ENCODE results near the gene HS3ST3B1. TPM values are rescaled to one million over a fixed set of nuclear protein-coding genes. Genes with fewer than 3 reads are reported as not detected.

The HS3ST3B1 gene
- total and polyA plus RNA-seq, 4 donors = 0.05 to 1.3 (median 0.63) TPM; not detected in 1

- ATAC-seq (ENCODE audit: low FRiP score) = no peak
- intact Hi-C loops (cut with DNase I) = no loop called here
- WGBS, 2 donors = 30 to 36% methylated on average over 3 of the region's 3 CpGs
These were observed 22.7 kb downstream of the HS3ST3B1 start for GRCh38 chr17:14323522-14323981.

GRCh38 chr17:14325618-14326167 lies 24.8 kb downstream of the HS3ST3B1 start:
- intact Hi-C loops (cut with DNase I) = no loop called here
- WGBS, 2 donors = 82 to 87% methylated on average over 9 of the region's 9 CpGs
- Histone ChIP-seq H3K9me3 (ENCODE audit: control insufficient read depth, low read length) (no peaks in the 10 kb centered on the region), H3K4me3 (ENCODE audit: low read length in 2 of 2) (no peak overlapping the region), H3K36me3 (ENCODE audit: control insufficient read depth in 1 of 2, insufficient read depth in 2 of 2, low read length in 1 of 2) (no peaks in the 10 kb centered on the region), H3K27ac (ENCODE audit: low read depth in 1 of 2, low read length in 2 of 2) (no peak overlapping the region), H3K27me3 (ENCODE audit: control insufficient read depth in 1 of 2, insufficient read depth in 2 of 2, low read length in 1 of 2) (peaks cover 0 to 1% of the 10 kb centered on the region in 2 donors), H3K4me1 (ENCODE audit: control insufficient read depth in 1 of 2, insufficient read depth in 2 of 2, low read length in 2 of 2) (no peaks in the 10 kb centered on the region)
- ATAC-seq (ENCODE audit: low FRiP score) (no peak), DNase-seq (no peak)

More at GRCh38 chr17:14323522-14323981, 22.7 kb downstream of the HS3ST3B1 start:
- Histone ChIP-seq H3K4me1 (ENCODE audit: control insufficient read depth in 1 of 2, insufficient read depth in 2 of 2, low read length in 2 of 2) (no peaks in the 10 kb centered on the region), H3K4me3 (ENCODE audit: low read length in 2 of 2) (no peak overlapping the region), H3K9me3 (ENCODE audit: control insufficient read depth, low read length) (no peaks in the 10 kb centered on the region), H3K27me3 (ENCODE audit: control insufficient read depth in 1 of 2, insufficient read depth in 2 of 2, low read length in 1 of 2) (peaks cover 0 to 1% of the 10 kb centered on the region in 2 donors), H3K36me3 (ENCODE audit: control insufficient read depth in 1 of 2, insufficient read depth in 2 of 2, low read length in 1 of 2) (no peaks in the 10 kb centered on the region), H3K27ac (ENCODE audit: low read depth in 1 of 2, low read length in 2 of 2) (no peak overlapping the region)
- DNase-seq = no peak

- WGBS, 2 donors = 65 to 68% methylated on average over 5 of the region's 5 CpGs
- no peaks in the 10 kb centered on the region for H3K36me3 ChIP-seq (ENCODE audit: control insufficient read depth in 1 of 2, insufficient read depth in 2 of 2, low read length in 1 of 2)
- no peak for ATAC-seq (ENCODE audit: low FRiP score)
- H3K4me1 ChIP-seq (ENCODE audit: control insufficient read depth in 1 of 2, insufficient read depth in 2 of 2, low read length in 2 of 2) = no peaks in the 10 kb centered on the region
- H3K4me3 ChIP-seq (ENCODE audit: low read length in 2 of 2) = no peak overlapping the region
- H3K27ac ChIP-seq (ENCODE audit: low read depth in 1 of 2, low read length in 2 of 2) = no peak overlapping the region
- intact Hi-C loops (cut with DNase I) = no loop called here
- peaks cover 0 to under 1% of the 10 kb centered on the region in 2 donors for H3K27me3 ChIP-seq (ENCODE audit: control insufficient read depth in 1 of 2, insufficient read depth in 2 of 2, low read length in 1 of 2)
- no peak for DNase-seq
- H3K9me3 ChIP-seq (ENCODE audit: control insufficient read depth, low read length) = no peaks in the 10 kb centered on the region
These were observed 29.1 kb downstream of the HS3ST3B1 start for GRCh38 chr17:14329900-14330491.

- DNase-seq (no peak), ATAC-seq (ENCODE audit: low FRiP score) (no peak)
- no peaks in the 10 kb centered on the region for H3K36me3 ChIP-seq (ENCODE audit: control insufficient read depth in 1 of 2, insufficient read depth in 2 of 2, low read length in 1 of 2)
- H3K4me1 ChIP-seq (ENCODE audit: control insufficient read depth in 1 of 2, insufficient read depth in 2 of 2, low read length in 2 of 2) = no peaks in the 10 kb centered on the region
- no peaks in the 10 kb centered on the region for H3K9me3 ChIP-seq (ENCODE audit: control insufficient read depth, low read length)
- intact Hi-C loops (cut with DNase I) = no loop called here
- no peak overlapping the region for H3K4me3 ChIP-seq (ENCODE audit: low read length in 2 of 2)
- no peaks in the 10 kb centered on the region for H3K27me3 ChIP-seq (ENCODE audit: control insufficient read depth in 1 of 2, insufficient read depth in 2 of 2, low read length in 1 of 2)
- no peak overlapping the region for H3K27ac ChIP-seq (ENCODE audit: low read depth in 1 of 2, low read length in 2 of 2)
- WGBS, 2 donors = 24 to 28% methylated on average over 8 of the region's 8 CpGs
These were observed 29.6 kb downstream of the HS3ST3B1 start for GRCh38 chr17:14330492-14330962.

GRCh38 chr17:14331225-14331981 lies 30.5 kb downstream of the HS3ST3B1 start:
- H3K9me3 ChIP-seq (ENCODE audit: control insufficient read depth, low read length) = no peaks in the 10 kb centered on the region
- no peak for DNase-seq
- no peak for ATAC-seq (ENCODE audit: low FRiP score)
- intact Hi-C loops (cut with DNase I) = no loop called here
- no peak overlapping the region for H3K4me3 ChIP-seq (ENCODE audit: low read length in 2 of 2)
- 84 to 88% methylated on average over 10 of the region's 10 CpGs for WGBS, 2 donors
- H3K4me1 ChIP-seq (ENCODE audit: control insufficient read depth in 1 of 2, insufficient read depth in 2 of 2, low read length in 2 of 2) = no peaks in the 10 kb centered on the region
- no peaks in the 10 kb centered on the region for H3K27me3 ChIP-seq (ENCODE audit: control insufficient read depth in 1 of 2, insufficient read depth in 2 of 2, low read length in 1 of 2)
- no peak overlapping the region for H3K27ac ChIP-seq (ENCODE audit: low read depth in 1 of 2, low read length in 2 of 2)
- no peaks in the 10 kb centered on the region for H3K36me3 ChIP-seq (ENCODE audit: control insufficient read depth in 1 of 2, insufficient read depth in 2 of 2, low read length in 1 of 2)

GRCh38 chr17:14331982-14332298 lies 31.1 kb downstream of the HS3ST3B1 start:
- intact Hi-C loops (cut with DNase I) = no loop called here

GRCh38 chr17:14332331-14332730 lies 31.4 kb downstream of the HS3ST3B1 start:
- intact Hi-C loops (cut with DNase I) = no loop called here
- Histone ChIP-seq H3K4me3 (ENCODE audit: low read length in 2 of 2) (no peak overlapping the region), H3K4me1 (ENCODE audit: control insufficient read depth in 1 of 2, insufficient read depth in 2 of 2, low read length in 2 of 2) (no peaks in the 10 kb centered on the region), H3K27me3 (ENCODE audit: control insufficient read depth in 1 of 2, insufficient read depth in 2 of 2, low read length in 1 of 2) (no peaks in the 10 kb centered on the region), H3K27ac (ENCODE audit: low read depth in 1 of 2, low read length in 2 of 2) (no peak overlapping the region), H3K9me3 (ENCODE audit: control insufficient read depth, low read length) (no peaks in the 10 kb centered on the region), H3K36me3 (ENCODE audit: control insufficient read depth in 1 of 2, insufficient read depth in 2 of 2, low read length in 1 of 2) (no peaks in the 10 kb centered on the region)
- DNase-seq (no peak), ATAC-seq (ENCODE audit: low FRiP score) (no peak)
- WGBS, 2 donors = 76 to 80% methylated on average over 10 of the region's 10 CpGs

More at GRCh38 chr17:14331982-14332298, 31.1 kb downstream of the HS3ST3B1 start:
- Histone ChIP-seq H3K27ac (ENCODE audit: low read depth in 1 of 2, low read length in 2 of 2) (no peak overlapping the region), H3K27me3 (ENCODE audit: control insufficient read depth in 1 of 2, insufficient read depth in 2 of 2, low read length in 1 of 2) (no peaks in the 10 kb centered on the region), H3K4me1 (ENCODE audit: control insufficient read depth in 1 of 2, insufficient read depth in 2 of 2, low read length in 2 of 2) (no peaks in the 10 kb centered on the region), H3K36me3 (ENCODE audit: control insufficient read depth in 1 of 2, insufficient read depth in 2 of 2, low read length in 1 of 2) (no peaks in the 10 kb centered on the region), H3K4me3 (ENCODE audit: low read length in 2 of 2) (no peak overlapping the region), H3K9me3 (ENCODE audit: control insufficient read depth, low read length) (no peaks in the 10 kb centered on the region)
- ATAC-seq (ENCODE audit: low FRiP score) (no peak), DNase-seq (no peak)
- 81 to 85% methylated on average over 3 of the region's 3 CpGs for WGBS, 2 donors

GRCh38 chr17:14333506-14333905 lies 32.6 kb downstream of the HS3ST3B1 start:
- Histone ChIP-seq H3K36me3 (ENCODE audit: control insufficient read depth in 1 of 2, insufficient read depth in 2 of 2, low read length in 1 of 2) (no peaks in the 10 kb centered on the region), H3K27me3 (ENCODE audit: control insufficient read depth in 1 of 2, insufficient read depth in 2 of 2, low read length in 1 of 2) (no peaks in the 10 kb centered on the region), H3K9me3 (ENCODE audit: control insufficient read depth, low read length) (no peaks in the 10 kb centered on the region), H3K4me1 (ENCODE audit: control insufficient read depth in 1 of 2, insufficient read depth in 2 of 2, low read length in 2 of 2) (no peaks in the 10 kb centered on the region), H3K27ac (ENCODE audit: low read depth in 1 of 2, low read length in 2 of 2) (no peak overlapping the region), H3K4me3 (ENCODE audit: low read length in 2 of 2) (no peak overlapping the region)
- WGBS, 2 donors = 88 to 92% methylated on average over 7 of the region's 7 CpGs
- ATAC-seq (ENCODE audit: low FRiP score) (no peak), DNase-seq (no peak)
- intact Hi-C loops (cut with DNase I) = no loop called here
